ENCODE data around the gene FAM20C.
"Not testable (repeated sequence)": the region's sequence is repeated elsewhere in the genome, so short reads cannot be mapped to it uniquely, and the experiment has no call there.

The FAM20C gene

DNA sequence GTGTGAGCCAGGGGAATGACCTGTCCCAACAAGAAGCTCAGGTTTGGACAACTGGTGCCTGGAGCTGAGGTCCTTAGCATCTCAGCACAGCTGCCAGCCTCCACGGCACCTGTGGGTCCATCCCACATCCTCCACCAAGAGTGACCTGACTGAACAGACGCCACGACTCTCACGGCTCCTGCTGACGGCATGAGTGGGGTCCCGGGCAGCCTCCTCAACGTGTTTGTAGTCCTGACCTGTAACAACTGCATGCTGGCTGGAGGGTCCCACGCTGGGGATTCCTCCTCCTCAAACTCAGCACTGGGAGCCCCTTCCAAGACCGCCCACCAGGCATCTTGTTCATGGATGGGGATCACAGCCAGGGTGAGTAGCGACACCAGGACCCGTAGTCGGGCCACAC, 36.2 kb downstream of the FAM20C start:
- no peak for DNase-seq (ENCODE audit: low read depth)

DNA sequence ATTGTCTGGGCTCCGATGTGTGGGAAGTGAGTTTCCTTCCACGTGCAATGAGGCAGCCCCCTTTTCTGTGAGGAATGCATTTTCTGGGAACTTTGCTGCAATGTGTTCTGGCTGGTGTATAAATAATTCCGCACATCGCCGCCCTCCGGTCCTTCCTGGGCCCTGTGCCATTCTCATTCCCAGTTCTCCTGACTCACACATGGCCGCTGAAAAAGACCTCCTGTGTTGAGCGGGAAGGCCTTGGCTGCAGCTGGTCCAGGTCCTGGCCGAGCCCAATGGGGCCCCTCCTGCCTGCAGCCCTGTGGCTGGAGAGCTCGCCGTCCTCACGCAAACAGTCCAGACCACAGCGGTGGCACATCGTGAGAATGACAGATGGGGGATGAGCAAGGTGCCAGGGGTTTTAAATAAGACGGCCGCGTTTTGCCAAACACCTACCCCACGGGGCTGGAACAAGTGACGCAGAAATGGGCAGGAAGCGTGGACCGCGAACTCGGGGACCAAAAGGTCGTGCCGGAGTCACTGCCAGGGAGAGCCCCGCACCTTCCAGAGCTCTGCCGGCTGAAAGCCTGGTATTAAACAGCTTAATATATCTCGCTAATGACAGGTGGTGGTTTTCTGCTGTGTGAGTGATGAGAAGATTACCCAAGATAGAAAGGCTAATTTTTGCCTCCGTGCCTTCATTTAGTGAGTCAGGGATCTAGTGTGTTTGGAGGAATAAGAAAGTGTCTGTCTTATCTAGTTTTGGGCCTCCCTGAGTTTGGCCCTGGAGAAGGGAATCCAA, 37.0 kb downstream of the FAM20C start:
- DNase-seq (ENCODE audit: low read depth), result no peak

DNA sequence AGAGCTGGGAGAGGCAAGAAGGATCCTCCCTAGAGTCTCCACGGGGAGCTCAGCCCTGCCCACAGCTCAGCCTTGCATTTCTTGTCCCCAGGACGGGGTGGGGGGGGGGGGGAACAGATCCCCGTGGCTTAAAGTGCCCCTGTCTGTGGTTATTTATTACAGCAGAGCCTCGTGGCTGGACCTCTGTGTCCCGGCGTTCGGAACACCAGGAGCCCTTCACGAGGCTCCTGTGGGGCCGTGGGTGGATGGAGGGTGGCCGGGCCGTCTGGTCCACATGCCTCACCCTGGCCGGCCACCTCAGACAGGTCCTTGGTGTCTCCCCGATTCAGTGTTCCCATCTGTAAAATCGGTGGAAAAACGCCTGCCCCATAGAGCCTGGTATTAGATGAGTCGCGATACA, 37.9 kb downstream of the FAM20C start:
- DNase-seq (ENCODE audit: low read depth), result no peak

DNA sequence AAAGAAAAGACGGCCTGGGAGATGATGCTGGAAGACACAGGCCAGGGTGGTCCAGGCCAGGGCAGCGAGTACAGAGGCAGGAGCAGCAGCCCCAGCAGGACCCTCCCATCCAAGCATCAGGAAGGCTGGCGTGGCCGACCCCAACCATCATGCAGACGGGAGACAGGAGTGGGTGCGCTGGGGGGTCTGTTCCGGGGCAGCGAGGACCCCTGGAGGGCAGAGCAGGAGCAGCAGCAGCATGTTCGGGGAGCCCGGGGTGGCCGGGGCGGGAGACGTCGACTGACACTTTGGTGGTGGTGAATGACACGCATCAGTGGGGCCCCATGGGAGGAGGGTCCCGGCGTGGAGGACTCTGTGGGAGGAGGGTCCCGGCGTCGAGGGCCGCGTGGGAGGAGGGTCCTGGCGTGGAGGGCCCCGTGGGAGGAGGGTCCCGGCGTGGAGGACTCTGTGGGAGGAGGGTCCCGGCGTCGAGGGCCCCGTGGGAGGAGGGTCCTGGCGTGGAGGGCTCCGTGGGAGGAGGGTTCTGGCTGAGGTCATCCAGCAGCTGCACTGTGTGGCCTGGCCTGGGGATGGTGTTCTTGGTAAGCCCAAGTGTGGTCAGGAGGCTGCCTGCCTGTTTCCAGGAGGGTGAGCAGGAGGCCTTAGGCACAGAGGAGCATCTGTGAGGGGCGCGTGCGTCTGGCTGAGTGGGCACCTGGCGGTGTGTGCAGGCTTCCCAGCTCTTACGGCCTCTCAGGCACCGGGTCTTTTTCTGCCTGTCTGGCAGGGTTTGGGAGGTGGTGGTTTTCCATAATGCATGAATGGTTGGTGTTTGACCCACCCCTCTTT, 38.9 kb downstream of the FAM20C start:
- DNase-seq (ENCODE audit: low read depth), result no peak

DNA sequence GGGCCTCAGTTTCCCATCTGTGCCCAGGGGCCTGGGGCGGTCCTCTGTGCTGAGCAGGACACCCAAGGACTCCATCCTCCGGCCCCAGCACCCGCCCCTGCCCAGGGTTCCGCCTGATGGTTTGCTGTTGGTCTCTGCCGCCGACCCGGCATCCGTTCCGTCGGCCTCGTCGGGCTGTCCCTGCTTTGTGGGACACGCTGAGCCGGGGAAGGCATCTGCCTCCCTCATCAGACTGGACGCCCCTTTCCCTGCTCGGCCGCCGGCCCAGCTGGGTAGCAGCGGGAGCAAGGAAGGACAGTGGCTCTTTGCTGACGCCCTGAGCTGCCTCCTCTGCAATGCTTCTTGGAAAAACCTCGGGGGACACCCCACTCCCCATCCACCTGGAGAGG, 39.5 kb downstream of the FAM20C start:
- no peak for DNase-seq (ENCODE audit: low read depth)

DNA sequence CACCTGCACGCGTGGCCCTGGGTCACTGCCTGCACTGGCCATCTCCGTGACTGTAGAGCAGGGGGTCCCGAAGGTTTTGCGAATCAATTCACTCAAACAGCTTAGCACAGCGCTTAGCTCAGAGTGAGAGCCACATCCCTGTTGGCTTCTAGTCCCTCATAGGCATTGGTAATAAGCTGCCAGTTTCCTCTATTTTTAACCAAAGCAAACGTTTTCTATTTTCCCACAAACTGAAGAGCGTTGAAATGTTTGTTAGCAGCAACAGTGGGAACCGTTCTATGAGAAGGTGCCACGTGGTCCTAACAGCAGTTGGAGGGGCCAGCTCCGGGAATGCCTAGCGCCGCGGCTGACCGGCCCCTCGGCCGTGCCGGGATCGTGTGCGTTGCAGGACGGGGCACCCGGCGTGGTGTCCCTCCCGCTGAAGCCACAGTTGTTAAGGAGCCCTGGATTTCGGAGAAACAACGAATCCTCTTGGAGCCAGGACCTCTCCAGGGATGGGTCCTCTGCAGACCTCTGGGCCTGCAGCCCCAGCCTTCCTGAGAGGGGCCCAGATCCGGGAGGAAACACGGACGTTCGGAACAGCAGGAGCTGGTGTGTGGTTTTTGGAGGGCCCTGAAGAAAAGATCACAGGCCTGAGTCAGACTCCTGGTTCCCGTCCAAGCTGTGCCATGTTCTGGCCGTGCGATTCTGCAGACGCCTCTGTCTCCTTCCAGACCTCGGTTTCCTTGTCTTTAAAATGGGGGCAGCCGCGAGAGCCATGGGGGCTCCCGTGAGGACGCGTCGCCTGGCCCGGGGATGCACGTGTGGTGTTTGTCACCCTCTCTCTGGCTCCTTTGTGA, 40.3 kb downstream of the FAM20C start:
- no peak for DNase-seq (ENCODE audit: low read depth)

DNA sequence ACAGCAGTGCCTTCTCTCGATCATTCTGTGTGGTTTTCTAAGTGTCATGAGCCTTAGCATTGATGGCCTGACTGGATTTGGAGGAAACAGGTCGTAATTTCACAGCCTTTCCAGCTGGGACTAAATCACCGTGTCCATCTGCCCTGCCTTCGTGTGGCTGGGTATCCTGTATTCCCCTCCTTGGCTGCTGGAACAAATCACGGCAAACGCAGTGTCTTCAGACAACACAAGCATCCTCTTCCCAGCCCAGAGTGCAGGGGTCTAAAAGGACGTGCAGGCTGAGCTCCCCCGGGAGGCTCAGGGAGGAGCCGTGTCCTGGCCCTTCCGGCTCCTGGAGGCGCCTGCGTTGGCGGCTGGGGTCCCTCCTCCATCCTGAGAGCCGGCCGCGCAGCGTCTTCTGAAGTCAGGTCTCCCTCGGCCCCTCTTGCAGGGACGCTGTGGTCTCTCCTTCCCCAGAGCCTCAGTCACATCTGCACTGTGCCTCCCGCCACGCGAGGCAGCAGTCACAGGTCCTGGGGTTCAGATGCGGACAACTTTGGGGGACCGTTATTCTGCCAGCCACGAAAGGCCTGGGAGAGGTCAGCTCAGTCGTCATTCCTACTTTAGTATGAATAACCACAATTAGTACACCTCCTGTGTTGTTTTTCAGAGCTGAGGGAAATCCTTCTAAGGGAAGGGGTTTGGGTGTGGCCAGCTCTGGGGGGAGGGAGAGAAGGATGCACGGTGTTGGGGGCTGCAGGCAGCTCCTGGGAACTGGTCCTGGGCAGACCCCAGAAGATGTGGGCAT, 41.1 kb downstream of the FAM20C start:
- DNase-seq (ENCODE audit: low read depth), result no peak

DNA sequence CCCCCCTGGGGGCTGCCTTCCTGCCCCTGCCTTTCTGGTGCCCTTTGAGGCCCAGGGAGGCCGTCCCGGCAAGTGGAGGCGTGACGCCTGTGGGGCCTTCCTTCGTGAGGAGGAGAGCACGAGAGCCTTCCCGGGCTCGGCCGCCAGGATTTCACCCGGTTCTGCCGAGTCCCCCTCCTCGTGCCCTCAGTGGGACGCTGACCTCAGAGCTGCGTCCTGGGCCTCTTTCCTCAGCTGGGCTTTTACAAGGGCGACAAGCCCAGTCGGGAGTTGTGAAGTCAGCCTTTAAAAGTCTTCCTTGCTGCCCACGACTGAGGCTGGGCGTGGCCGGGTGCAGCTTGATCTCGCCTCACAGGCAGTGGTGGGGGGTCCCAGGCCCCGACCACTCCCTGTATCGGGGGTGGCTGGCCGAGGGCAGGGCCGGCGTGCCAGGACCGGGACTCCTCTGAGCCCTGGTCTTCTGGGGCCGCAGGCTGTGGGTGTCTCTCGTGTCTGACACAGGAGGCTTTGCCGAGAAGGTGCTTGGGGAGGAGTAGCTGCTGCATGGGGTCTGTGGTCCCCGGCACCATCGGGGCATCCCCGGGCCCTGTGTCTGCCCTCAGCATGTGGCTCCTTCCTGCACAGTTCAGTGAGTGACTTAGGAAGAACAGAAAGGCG, 41.8 kb downstream of the FAM20C start:
- DNase-seq (ENCODE audit: low read depth), result no peak

DNA sequence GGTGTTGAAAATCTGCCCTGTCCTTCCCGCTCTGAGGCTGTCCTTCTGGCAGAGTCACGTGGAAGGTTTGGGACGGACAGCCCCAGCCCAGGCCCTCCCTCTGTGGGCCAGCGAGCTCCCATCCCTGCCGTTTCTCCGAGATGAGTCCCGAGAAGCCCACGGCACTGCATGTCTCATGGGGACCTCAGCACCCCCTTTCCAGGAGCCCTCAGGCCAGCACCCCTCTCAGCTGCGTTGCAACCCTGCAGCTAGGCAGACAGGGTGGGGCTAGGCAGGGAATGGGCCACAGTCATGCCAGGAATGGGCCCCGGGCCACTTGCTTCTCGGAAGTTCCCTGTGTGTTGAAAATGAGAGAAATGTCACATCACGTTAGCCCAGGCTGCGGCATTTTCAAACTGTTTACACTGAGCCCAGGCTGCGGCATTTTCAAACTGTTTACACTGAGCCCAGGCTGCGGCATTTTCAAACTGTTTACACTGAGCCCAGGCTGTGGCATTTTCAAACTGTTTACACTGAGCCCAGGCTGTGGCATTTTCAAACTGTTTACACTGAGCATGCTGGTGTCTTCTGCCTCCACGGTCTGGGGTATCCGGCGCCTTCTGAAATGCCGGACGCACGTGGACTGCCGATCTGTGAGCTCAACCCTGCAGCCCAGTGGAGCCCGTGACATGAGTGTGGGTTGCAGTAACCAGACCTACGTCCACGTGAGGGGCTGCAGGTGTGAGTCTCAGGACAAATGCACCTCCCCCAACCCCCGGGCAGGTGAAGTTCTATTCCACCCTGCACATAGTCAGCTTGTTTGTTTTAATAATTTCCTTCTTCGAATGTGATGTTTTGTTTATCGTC, 42.6 kb downstream of the FAM20C start:
- DNase-seq (ENCODE audit: low read depth), result no peak

DNA sequence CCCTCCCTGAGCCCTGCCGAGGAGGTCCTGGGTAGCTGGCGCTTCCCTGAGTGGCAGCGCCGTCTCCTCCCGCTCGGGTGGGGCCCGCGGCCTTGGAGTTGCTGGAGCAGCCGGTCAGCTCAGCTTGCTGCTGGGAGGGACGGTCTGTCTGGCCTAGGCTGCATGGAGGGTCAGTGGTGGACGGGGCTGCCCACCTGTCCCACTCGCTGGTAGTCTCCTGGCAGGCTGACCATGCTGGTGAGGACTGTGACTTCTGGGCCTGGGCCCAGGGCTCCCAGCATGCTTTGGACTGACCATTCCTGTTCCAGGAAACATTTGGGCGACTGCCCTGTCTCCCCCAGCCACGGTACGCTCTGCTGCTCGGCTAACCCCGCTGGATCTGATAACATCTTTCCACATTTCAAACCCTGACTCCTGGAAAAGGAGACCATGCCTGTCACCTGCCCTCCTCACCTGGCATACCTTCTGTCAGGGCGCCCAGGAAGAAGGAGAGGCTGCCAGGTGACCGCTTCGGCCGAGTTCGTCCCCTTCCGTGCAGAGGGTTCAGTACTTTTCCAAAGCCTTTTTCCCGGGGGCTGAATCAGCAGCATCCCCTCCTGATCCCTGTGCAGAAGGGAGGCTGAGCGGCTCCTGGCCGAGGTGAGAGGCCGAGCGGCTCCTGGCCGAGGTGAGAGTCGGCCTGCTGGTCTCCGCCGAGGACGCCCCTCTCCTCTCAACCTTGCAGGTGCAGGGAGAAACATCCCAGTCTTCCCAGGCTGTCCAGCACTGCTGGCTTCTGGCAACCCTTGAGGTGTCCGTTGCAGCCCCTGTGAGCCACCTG, 43.4 kb downstream of the FAM20C start:
- no peak for DNase-seq (ENCODE audit: low read depth)

DNA sequence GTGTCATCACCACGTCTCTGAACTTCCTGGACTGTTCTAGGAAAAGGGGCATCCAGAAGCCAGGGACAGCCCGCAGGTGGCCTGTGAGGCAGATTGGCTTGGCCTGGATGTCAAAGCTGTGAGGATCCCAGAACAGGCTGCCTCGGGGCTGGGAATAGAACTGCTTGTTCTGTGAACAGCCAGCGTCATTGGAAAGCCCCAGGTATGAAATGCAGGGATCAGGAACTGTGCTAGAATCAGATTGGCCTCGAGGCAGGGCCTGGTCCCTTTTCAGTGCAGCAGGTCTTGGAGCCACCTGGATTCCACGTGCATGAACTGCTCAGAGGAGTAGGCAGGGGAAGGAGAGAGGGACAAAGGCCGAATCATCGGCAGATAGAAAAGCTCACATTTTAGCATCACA, 44.6 kb downstream of the FAM20C start:
- no peak for DNase-seq (ENCODE audit: low read depth)

DNA sequence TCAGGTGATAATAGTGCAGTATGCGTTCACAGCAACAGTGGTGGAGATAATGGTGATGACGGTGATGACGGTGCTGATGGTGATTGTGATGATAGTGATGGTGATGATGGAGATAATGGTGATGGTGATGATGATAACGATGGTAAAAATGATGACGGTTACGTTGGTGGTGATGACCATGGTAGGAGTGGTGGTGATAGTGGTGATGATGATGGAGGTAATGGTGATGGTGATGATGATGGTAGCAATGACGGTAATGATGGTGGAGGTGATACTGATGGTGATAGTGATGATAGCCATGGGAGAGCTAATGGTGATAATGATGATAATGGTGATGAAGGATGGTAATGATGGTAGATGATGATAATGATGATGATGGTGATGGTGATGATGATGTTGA, 45.0 kb downstream of the FAM20C start:
- no peak for DNase-seq (ENCODE audit: low read depth)

DNA sequence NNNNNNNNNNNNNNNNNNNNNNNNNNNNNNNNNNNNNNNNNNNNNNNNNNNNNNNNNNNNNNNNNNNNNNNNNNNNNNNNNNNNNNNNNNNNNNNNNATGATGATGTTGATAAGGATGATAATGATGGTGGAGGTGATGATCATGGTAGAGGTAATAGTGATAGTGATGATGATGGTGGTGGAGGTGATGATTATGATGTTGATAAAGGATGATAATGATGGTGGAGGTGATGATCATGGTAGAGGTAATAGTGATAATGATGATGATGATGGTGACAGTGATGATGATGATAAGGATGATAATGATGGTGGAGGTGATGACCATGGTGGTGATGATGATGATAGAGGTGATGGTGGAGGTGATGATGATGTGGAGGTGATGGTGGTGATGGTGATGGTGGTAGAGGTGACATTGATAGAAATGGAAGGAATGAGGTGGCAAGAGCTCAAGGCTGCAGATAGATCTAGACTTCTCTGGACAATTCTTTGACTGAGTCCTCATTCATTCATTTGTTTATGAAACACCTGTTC, 47.8 kb downstream of the FAM20C start:
- no peak for DNase-seq (ENCODE audit: low read depth)

DNA sequence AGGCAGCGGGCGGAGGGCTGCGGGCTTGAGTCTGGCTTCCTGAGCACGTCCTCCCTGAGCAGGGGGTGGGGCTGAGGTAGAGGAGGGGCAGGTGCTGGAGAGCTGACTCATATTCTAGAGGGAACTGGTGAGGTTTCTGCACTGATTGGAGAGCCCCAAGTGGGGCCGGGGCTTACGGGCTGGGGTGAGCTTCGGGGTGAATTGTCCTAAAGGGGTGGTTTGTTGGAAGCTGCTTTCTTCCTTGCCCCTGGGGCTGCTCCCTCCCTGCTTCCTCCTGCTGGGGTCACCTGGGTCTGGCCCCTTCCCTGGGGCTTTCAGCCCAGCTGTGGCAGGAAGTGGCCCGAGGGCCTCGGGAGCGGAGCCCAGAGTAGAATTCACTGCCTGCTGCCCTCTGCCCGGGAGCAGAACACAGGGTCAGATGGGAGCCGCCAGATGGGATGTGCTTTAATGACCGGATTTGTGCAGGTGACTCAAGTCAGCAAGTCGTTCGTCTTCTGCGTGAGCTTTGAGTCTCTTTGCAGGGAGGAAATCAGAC, 48.6 kb downstream of the FAM20C start:
- DNase-seq (ENCODE audit: low read depth), result no peak

DNA sequence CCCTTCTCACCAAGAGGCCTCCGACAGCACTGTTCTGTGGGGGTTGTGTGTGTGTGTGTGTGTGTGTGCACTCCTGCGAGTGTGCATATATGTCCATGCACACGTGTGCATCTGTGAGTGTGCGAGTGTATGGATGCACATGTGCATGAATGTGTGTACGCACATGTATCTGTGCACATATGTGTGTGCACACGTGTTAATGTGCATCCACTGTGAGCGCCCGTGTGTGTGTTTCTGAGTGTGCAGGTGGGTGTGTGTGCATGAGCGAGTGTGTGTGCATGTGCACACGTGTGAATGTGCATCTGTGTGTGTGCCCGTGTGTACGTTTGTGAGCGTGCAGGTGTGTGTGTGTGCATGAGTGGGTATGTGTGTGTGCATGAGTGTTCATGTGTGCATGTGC, 49.1 kb downstream of the FAM20C start:
- no peak for DNase-seq (ENCODE audit: low read depth)

DNA sequence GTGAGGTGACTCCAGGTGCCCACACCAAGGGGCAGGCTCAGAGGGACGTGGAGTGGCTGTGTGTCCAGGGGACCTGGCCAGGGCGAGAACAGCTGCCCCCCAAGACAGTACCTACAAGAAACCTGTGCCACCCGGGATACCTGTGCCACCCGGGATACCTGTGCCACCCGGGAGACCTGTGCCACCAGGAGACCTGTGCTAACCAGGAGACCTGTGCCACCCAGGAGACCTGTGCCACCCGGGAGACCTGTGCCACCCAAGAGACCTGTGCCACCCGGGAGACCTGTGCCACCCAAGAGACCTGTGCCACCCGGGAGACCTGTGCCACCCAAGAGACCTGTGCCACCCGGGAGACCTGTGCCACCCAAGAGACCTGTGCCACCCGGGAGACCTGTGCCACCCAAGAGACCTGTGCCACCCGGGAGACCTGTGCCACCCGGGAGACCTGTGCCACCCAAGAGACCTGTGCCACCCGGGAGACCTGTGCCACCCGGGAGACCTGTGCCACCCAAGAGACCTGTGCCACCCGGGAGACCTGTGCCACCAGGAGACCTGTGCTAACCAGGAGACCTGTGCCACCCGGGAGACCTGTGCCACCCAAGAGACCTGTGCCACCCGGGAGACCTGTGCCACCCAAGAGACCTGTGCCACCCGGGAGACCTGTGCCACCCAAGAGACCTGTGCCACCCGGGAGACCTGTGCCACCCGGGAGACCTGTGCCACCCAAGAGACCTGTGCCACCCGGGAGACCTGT, 50.6 kb downstream of the FAM20C start:
- DNase-seq (ENCODE audit: low read depth), result not testable (repeated sequence)

DNA sequence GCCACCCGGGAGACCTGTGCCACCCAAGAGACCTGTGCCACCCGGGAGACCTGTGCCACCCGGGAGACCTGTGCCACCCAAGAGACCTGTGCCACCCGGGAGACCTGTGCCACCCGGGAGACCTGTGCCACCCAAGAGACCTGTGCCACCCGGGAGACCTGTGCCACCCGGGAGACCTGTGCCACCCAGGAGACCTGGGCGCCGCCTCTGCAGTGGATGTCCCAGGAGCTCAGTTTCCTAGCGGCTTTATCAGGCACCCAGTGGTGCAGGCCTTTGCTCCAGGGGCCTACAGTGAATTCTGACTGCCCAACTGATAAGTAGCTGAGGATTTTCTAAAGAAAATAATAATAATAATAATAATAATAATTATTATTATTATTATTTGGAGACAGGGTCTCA, 51.2 kb downstream of the FAM20C start:
- DNase-seq (ENCODE audit: low read depth), result not testable (repeated sequence)

DNA sequence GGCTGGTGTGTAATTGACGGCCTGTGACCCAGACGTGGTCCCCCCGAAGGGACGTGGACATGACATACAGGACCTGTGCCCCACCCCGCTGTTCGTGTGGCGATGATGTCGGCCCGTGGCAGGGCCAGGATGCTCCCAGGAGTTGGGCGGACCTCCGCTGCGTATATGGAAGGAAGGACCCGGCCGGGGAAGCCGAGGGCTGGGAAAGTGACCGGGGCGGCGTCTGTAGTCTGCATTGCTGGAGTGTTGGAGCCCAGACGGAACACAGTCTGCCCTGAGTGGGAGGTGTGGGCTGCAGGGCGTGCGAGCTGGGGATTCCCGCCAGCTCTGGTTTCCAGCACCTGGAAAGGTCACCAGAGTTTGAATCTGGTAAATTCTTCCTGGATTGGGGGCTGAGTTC, 52.6 kb downstream of the FAM20C start:
- DNase-seq (ENCODE audit: low read depth), result no peak
